Ovary (tissue), 9 donors: ENCODE results near the gene IFI27L2. TPM values are rescaled to one million over a fixed set of nuclear protein-coding genes. Genes with fewer than 3 reads are reported as not detected.

Experiments used
- DNase-seq, 5 donors: peaks; one replicate each; pipeline ENCODE4 v3.0.0-alpha.2; 2019 to 2020
- H3K27ac ChIP-seq, 2 donors: fragments of 200-600 bp; one replicate each; pipeline versions ENCODE4 v1.5.1 to v1.8.0; 2019 to 2022
- H3K27me3 ChIP-seq: fragments of 200-600 bp; one replicate; pipeline ENCODE4 v1.8.0; 2022
- H3K36me3 ChIP-seq: fragments of 200-600 bp; sonication (generic); one replicate; pipeline ENCODE4 v1.5.1; 2019
- H3K4me1 ChIP-seq: one replicate; pipeline ENCODE4 v1.8.1; 2013; ENCODE audit warnings: mild to moderate bottlenecking, moderate library complexity; ENCODE audit not compliant: insufficient read depth
- H3K4me3 ChIP-seq: fragments of 200-600 bp; sonication (generic); one replicate; pipeline ENCODE4 v1.5.1; 2017
- H3K9me3 ChIP-seq, 2 donors: fragments of 200-600 bp in 1 of 2; sonication (generic) in 1 of 2; one replicate each; pipeline versions ENCODE4 v1.5.1 to v1.8.1; 2013 to 2019; ENCODE audit warnings: mild to moderate bottlenecking in 1 of 2, moderate library complexity in 1 of 2
- CTCF ChIP-seq, 3 donors: fragments of 450-650 bp in 2 of 3; fragments of 200-600 bp in 1 of 3; IDR thresholded peaks; one replicate each; pipeline versions ENCODE4 v1.5.1 to v1.8.0; 2016 to 2022; ENCODE audit warnings: antibody characterized with exemption in 3 of 3, mild to moderate bottlenecking in 1 of 3
- EP300 ChIP-seq: sonication (generic); formaldehyde crosslinking; IDR thresholded peaks from one replicate; pipeline ENCODE4 v1.6.1; 2017; ENCODE audit warnings: antibody characterized with exemption
- POLR2A ChIP-seq: fragments of 450-650 bp; IDR thresholded peaks from one replicate; pipeline ENCODE4 v1.6.1; 2017; ENCODE audit warnings: antibody characterized with exemption, mild to moderate bottlenecking, moderate library complexity
- WGBS, 3 donors: extraction: QIAGEN DNeasy Blood & Tissue Kit in 1 of 3; methylation state at CpG; one replicate each; pipeline versions ENCODE4 v1.1.5 to v1.1.7; 2013 to 2017; 5-methylcytosine and 5-hydroxymethylcytosine counted together
- intact Hi-C, 4 donors: fragments of 100-400 bp; cut with DNase I; formaldehyde crosslinking; loops; one replicate each; pipeline versions ENCODE4 v1.11.0 to v1.15.1; 2022 to 2023
- polyA plus RNA-seq, 2 donors: library from polyadenylated mRNA; stranded (reverse); fragments of 200-250 nt in 1 of 2; fragments of 350-450 nt in 1 of 2; fragmentation: Illumina TruSeq in 1 of 2; extraction: RNeasy Lipid Tissue Mini Kit (QIAGEN cat#74804) in 1 of 2; gene quantifications; one replicate each; pipeline ENCODE4 v1.2.3, GENCODE V29; 2013 to 2014
- total RNA-seq, 7 donors: library from RNA; depleted of rRNA in 2 of 7; stranded (reverse); fragments of >200 nt in 2 of 7; fragmentation: NEBNext Ultra II Directional in 3 of 7; extraction: Animal tissue kit (Norgen Biotek cat#: 25700) in 3 of 7; gene quantifications; one replicate each; pipeline versions ENCODE4 v1.1.0 to v1.2.4, GENCODE V29; 2016 to 2023
- donor health status: DM: no; HTN: no; CAD: no; lungs with moderate emphysema.
- donor health status: DM: no; HTN: no; CAD: no.
- donor health status: Bipolar disorder and iron deficiency.
- donor health status: DM: yes; HTN: yes; CAD: no.
- donor health status: DM: no; HTN: no; CAD: no.
- donor health status: DM: yes; HTN: yes; CAD: no.

IFI27L2 gene
- total and polyA plus RNA-seq, 9 donors: 37.8 to 145 (median 88.5) TPM

DNA sequence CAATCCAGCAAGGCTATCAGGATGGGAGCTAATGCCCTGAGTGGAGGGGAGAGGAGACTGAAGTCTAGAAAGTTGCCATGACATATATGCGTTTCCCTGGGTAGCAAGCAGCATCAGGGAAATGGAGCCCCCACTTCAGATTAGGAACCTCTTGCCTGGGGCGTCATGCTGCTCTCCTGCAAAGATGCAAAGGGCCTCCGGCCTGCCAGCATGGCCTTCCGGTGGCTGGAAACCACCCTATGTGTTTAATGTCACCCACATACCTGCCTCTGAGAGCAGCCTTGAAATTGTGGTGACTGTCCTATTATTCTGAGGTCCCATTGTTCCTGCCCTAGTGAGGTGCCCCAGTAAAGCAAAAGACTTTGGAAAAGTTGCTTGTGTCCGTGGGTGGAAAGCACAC lies 10.0 kb upstream of the IFI27L2 start:
- Histone ChIP-seq H3K27me3 (no peaks in the 10 kb centered on the region), H3K27ac (no peak overlapping the region), H3K4me3 (no peak overlapping the region), H3K4me1 (peaks cover 2% of the 10 kb centered on the region), H3K9me3 (no peaks in the 10 kb centered on the region), H3K36me3 (no peaks in the 10 kb centered on the region)
- DNase-seq: no peak
- intact Hi-C loops: loop anchor here in 3 of 4 donors (5.0 to 10.0 kb wide), 5 partner anchors 38 to 195 kb away; no protein-coding TSS in a partner anchor
- TF ChIP-seq CTCF (IDR thresholded peaks at IDR 0.05): no peak
- no peak for TF ChIP-seq EP300
- TF ChIP-seq POLR2A: no peak
- 86 to 91% (median 87%) methylated on average over 5 of the region's 5 CpGs for WGBS, 3 donors

DNA sequence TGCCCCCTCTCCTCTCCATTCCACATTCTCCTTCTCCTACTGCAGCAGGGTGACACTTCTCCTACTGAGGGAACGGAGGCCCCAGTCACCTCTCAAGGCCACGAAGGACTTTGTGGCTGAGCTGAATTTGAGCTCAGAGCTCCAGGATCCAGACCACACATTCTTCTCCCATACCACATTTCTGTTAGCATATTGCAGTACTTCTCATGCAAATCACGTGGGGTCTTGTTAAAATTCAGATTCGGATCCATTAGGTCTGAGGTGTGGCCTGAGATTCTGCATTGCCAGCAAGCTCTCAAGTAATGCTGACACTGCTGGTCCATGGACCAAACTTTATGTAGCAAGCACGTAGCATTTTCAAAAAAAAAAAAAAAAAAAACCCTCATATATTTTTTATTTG lies 9.6 kb upstream of the IFI27L2 start:
- H3K36me3 ChIP-seq: no peaks in the 10 kb centered on the region
- no peak for DNase-seq
- H3K4me3 ChIP-seq: no peak overlapping the region
- H3K27me3 ChIP-seq: no peaks in the 10 kb centered on the region
- intact Hi-C loops: loop anchor here in 3 of 4 donors (5.0 to 10.0 kb wide), 5 partner anchors 38 to 194 kb away; no protein-coding TSS in a partner anchor
- H3K27ac ChIP-seq: no peak overlapping the region
- no peaks in the 10 kb centered on the region for H3K9me3 ChIP-seq
- TF ChIP-seq EP300 (no peak), CTCF (IDR thresholded peaks at IDR 0.05) (no peak), POLR2A (no peak)
- peaks cover 2% of the 10 kb centered on the region for H3K4me1 ChIP-seq
- 71 to 87% (median 84%) methylated on average over 5 of the region's 5 CpGs for WGBS, 3 donors

DNA sequence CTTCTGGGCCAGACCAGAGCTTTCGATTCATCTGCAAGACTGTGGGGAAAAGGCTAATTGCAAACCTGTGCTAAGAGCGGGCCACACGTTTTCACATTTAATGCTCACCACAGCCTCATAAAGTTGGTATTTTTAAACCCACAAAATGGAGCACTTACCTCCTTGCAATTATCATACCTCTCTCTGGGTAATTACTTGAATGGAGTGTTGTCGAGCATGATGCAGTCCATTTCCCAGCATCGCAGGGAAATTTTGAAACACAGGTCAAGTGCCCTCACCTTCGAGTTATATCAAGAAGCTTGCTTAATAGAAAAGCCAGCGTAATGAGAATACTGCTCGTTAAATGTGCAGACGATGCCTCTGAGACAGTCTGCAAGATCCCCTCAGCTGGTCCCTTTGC lies 8.8 kb upstream of the IFI27L2 start:
- no peaks in the 10 kb centered on the region for H3K9me3 ChIP-seq
- TF ChIP-seq POLR2A (no peak), EP300 (no peak), CTCF (IDR thresholded peaks at IDR 0.05) (no peak)
- no peak for DNase-seq
- H3K27ac ChIP-seq: no peak overlapping the region
- H3K27me3 ChIP-seq: no peaks in the 10 kb centered on the region
- 76 to 89% (median 89%) methylated on average over 9 of the region's 9 CpGs for WGBS, 3 donors
- H3K4me1 ChIP-seq: peaks cover 2% of the 10 kb centered on the region
- no peaks in the 10 kb centered on the region for H3K36me3 ChIP-seq
- intact Hi-C loops: loop anchor here in 3 of 4 donors (5.0 to 10.0 kb wide), 5 partner anchors 39 to 193 kb away; no protein-coding TSS in a partner anchor
- H3K4me3 ChIP-seq: no peak overlapping the region

DNA sequence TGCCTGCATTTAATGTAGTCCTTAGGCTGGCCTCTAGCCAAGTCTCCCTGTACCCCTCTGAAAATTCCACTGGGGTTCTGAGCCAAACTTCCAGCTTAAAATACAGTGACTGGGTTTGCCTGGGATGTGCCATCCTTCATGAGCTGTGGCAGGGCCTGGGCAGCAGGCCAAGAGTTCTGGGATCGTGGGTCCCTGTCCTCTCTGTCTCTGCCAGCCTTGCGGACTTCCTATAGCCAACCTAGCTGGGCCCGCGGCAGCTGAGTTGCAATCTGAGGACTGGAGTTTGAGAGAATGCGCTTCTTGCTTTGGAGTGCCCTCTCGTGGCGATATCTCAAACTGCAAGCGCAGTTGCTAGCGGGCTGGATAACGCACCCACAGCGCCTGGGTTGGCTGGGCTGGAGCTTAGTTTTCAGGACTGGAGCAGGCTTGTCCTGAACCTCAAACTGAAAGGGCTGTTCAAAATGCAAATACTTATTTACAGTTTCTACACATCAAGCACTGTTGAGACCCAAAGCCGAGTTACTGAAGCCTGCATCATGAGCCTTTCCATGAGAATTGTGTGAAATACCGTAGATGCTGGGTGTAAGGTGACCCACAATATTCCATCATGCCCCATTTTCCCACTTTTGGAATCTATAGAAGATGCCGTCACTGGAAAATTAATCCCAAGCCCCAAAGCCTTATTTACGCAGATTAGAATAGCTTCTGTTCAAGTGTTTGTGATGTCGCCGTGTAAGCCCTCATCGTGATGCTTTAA lies 7.3 kb upstream of the IFI27L2 start:
- 29 to 32% (median 30%) methylated on average over 18 of the region's 18 CpGs for WGBS, 3 donors
- no peak overlapping the region for H3K4me3 ChIP-seq
- TF ChIP-seq POLR2A: no peak
- TF ChIP-seq EP300: no peak
- peak; percentile 82 to 91 (median 84) for TF ChIP-seq CTCF (IDR thresholded peaks at IDR 0.05)
- no peaks in the 10 kb centered on the region for H3K27me3 ChIP-seq
- no peak overlapping the region for H3K27ac ChIP-seq
- DNase-seq: peak; percentile 78 to 93 (median 90)
- H3K4me1 ChIP-seq: peaks cover 2% of the 10 kb centered on the region
- no peaks in the 10 kb centered on the region for H3K9me3 ChIP-seq
- intact Hi-C loops: loop anchor here in 3 of 4 donors (5.0 to 10.0 kb wide), 5 partner anchors 41 to 192 kb away; no protein-coding TSS in a partner anchor
- H3K36me3 ChIP-seq: no peaks in the 10 kb centered on the region
